Neuronal stem cell (in vitro differentiated cells): Measurements from ENCODE around the gene SYNDIG1.

Experiments used
- DNase-seq: peaks from one replicate; pipeline ENCODE4 v3.0.0-alpha.2; 2013; ENCODE audit warnings: low spot score
- H2AFZ ChIP-seq: one replicate; pipeline ENCODE4 v1.6.1; 2013; ENCODE audit warnings: mild to moderate bottlenecking, low read length, inconsistent platforms
- H2AK5ac ChIP-seq: 2 replicates; pipeline ENCODE4 v1.6.1; 2013; ENCODE audit warnings: low read depth, mild to moderate bottlenecking, inconsistent platforms, low read length, moderate library complexity, mixed read lengths
- H2BK120ac ChIP-seq: 2 replicates; pipeline ENCODE4 v1.6.1; 2013; ENCODE audit warnings: low read depth, mild to moderate bottlenecking, inconsistent platforms, low read length, moderate library complexity, mixed read lengths
- H2BK12ac ChIP-seq: one replicate; pipeline ENCODE4 v1.6.1; 2013; ENCODE audit warnings: low read length, inconsistent platforms
- H2BK15ac ChIP-seq: 2 replicates; pipeline ENCODE4 v1.6.1; 2013; ENCODE audit warnings: mild to moderate bottlenecking, low read length, inconsistent platforms, mixed read lengths
- H2BK5ac ChIP-seq: one replicate; pipeline ENCODE4 v1.6.1; 2013; ENCODE audit warnings: inconsistent platforms, mild to moderate bottlenecking, low read length, moderate library complexity
- H3K14ac ChIP-seq: one replicate; pipeline ENCODE4 v1.6.1; 2013; ENCODE audit warnings: low read length, inconsistent platforms
- H3K18ac ChIP-seq: 2 replicates; pipeline ENCODE4 v1.6.1; 2013; ENCODE audit warnings: low read length, inconsistent platforms
- H3K23ac ChIP-seq: 2 replicates; pipeline ENCODE4 v1.6.1; 2013; ENCODE audit warnings: low read depth, mild to moderate bottlenecking, mixed read lengths, low read length, inconsistent platforms; ENCODE audit not compliant: poor library complexity
- H3K27ac ChIP-seq: replicated peaks from 3 replicates; pipeline ENCODE4 v1.5.1; 2013; ENCODE audit warnings: low read length, inconsistent platforms
- H3K27me3 ChIP-seq, 3 experiments: 2 replicates each; pipeline ENCODE4 v1.6.1; 2013; ENCODE audit warnings: low read length in 3 of 3, mild to moderate bottlenecking in 2 of 3, inconsistent platforms in 1 of 3, low read depth in 1 of 3, mixed read lengths in 1 of 3, moderate library complexity in 1 of 3; ENCODE audit not compliant: control insufficient read depth in 3 of 3, insufficient read depth in 3 of 3
- H3K36me3 ChIP-seq, 2 donors: replicated peaks in 1 of 2; 2 replicates each; pipeline ENCODE4 v1.6.1; 2013; ENCODE audit warnings: low read length in 2 of 2; ENCODE audit not compliant: control insufficient read depth in 2 of 2, insufficient read depth in 2 of 2
- H3K4ac ChIP-seq: 2 replicates; pipeline ENCODE4 v1.6.1; 2013; ENCODE audit warnings: inconsistent platforms, mild to moderate bottlenecking, low read length, moderate library complexity
- H3K4me1 ChIP-seq, 2 donors: 1 replicate in 1 of 2; 2 replicates in 1 of 2; pipeline ENCODE4 v1.6.1; 2013; ENCODE audit warnings: low read length in 2 of 2, low read depth in 1 of 2; ENCODE audit not compliant: control insufficient read depth in 2 of 2, insufficient read depth in 1 of 2
- H3K4me2 ChIP-seq: one replicate; pipeline ENCODE4 v1.6.1; 2013; ENCODE audit warnings: mild to moderate bottlenecking, low read length, inconsistent platforms; ENCODE audit not compliant: insufficient read depth, poor library complexity, severe bottlenecking
- H3K4me3 ChIP-seq, 2 donors: 2 replicates each; pipeline ENCODE4 v1.5.1; 2013; ENCODE audit warnings: low read length in 2 of 2, mild to moderate bottlenecking in 2 of 2, inconsistent platforms in 1 of 2, moderate library complexity in 1 of 2
- H3K79me1 ChIP-seq: one replicate; pipeline ENCODE4 v1.6.1; 2013; ENCODE audit warnings: low read depth, mild to moderate bottlenecking, inconsistent platforms, low read length, moderate library complexity
- H3K9ac ChIP-seq: one replicate; pipeline ENCODE4 v1.6.1; 2013; ENCODE audit warnings: mild to moderate bottlenecking, low read depth, low read length, inconsistent platforms; ENCODE audit not compliant: poor library complexity
- H3K9me3 ChIP-seq, 2 donors: replicated peaks in 1 of 2; 2 replicates each; pipeline versions ENCODE3 to v1.6.1; 2013; ENCODE audit warnings: low read length in 2 of 2, mild to moderate bottlenecking in 2 of 2, inconsistent platforms in 1 of 2, low read depth in 1 of 2, mixed read lengths in 1 of 2, moderate library complexity in 1 of 2; ENCODE audit not compliant: control insufficient read depth in 2 of 2, insufficient read depth in 1 of 2
- H4K8ac ChIP-seq: one replicate; pipeline ENCODE4 v1.6.1; 2013; ENCODE audit warnings: low read depth, mild to moderate bottlenecking, inconsistent platforms, low read length, moderate library complexity
- H4K91ac ChIP-seq: one replicate; pipeline ENCODE4 v1.6.1; 2013; ENCODE audit warnings: low read length, low read depth, mild to moderate bottlenecking, inconsistent platforms; ENCODE audit not compliant: poor library complexity
- WGBS, 2 donors: extraction: QIAGEN DNeasy Blood & Tissue Kit; methylation state at CpG; one replicate each; pipeline ENCODE4 v1.1.7; 2013; ENCODE audit warnings: missing lambda C conversion rate in 2 of 2, mixed read lengths in 1 of 2; ENCODE audit not compliant: insufficient read length in 2 of 2, insufficient replicate concordance in 1 of 2; ENCODE audit errors: extremely low coverage in 2 of 2; 5-methylcytosine and 5-hydroxymethylcytosine counted together

Gene SYNDIG1

GRCh38 chr20:24662322-24662721, 192.9 kb downstream of the SYNDIG1 start:
- Histone ChIP-seq H3K14ac (no peak overlapping the region), H3K4me1 (peaks cover 4 to 5% of the 10 kb centered on the region in 2 donors), H3K9me3 (no peaks in the 10 kb centered on the region), H2BK120ac (no peak overlapping the region), H3K27ac (no peak overlapping the region), H3K18ac (no peak overlapping the region), H3K4ac (no peak overlapping the region), H3K4me2 (no peak overlapping the region), H3K79me1 (no peaks in the 10 kb centered on the region), H3K9ac (no peak overlapping the region), H3K23ac (no peak overlapping the region), H3K27me3 (no peaks in the 10 kb centered on the region), H2BK5ac (no peak overlapping the region), H3K4me3 (no peak overlapping the region), H2AK5ac (no peak overlapping the region), H2BK15ac (no peak overlapping the region), H2AFZ (no peak overlapping the region), H4K8ac (no peak overlapping the region), H4K91ac (no peak overlapping the region), H3K36me3 (no peaks in the 10 kb centered on the region), H2BK12ac (no peak overlapping the region)
- WGBS, 2 donors = no CpG with 5 or more reads among the region's 8 CpGs
- no peak for DNase-seq

- H2BK12ac ChIP-seq = no peak overlapping the region
- H3K18ac ChIP-seq = no peak overlapping the region
- DNase-seq = no peak
- no peak overlapping the region for H2BK120ac ChIP-seq
- no peak overlapping the region for H2AFZ ChIP-seq
- H3K4me3 ChIP-seq = no peak overlapping the region
- no peaks in the 10 kb centered on the region for H3K36me3 ChIP-seq
- no peak overlapping the region for H3K9ac ChIP-seq
- H4K8ac ChIP-seq = no peak overlapping the region
- no peaks in the 10 kb centered on the region for H3K79me1 ChIP-seq
- H3K4me2 ChIP-seq = no peak overlapping the region
- H3K9me3 ChIP-seq = no peaks in the 10 kb centered on the region
- no peak overlapping the region for H2BK5ac ChIP-seq
- H2AK5ac ChIP-seq = no peak overlapping the region
- H3K4me1 ChIP-seq = peaks cover 4 to 5% of the 10 kb centered on the region in 2 donors
- H3K23ac ChIP-seq = no peak overlapping the region
- no CpG with 5 or more reads among the region's 11 CpGs for WGBS, 2 donors
- peak overlapping the region; percentile 32 for H4K91ac ChIP-seq
- H3K27me3 ChIP-seq = no peaks in the 10 kb centered on the region
- no peak overlapping the region for H3K14ac ChIP-seq
- H3K4ac ChIP-seq = no peak overlapping the region
- no peak overlapping the region for H2BK15ac ChIP-seq
- H3K27ac ChIP-seq = no peak overlapping the region
Observed at GRCh38 chr20:24662752-24663365, 193.4 kb downstream of the SYNDIG1 start.

- no peaks in the 10 kb centered on the region for H3K27me3 ChIP-seq
- no peak overlapping the region for H4K8ac ChIP-seq
- peaks cover 4 to 5% of the 10 kb centered on the region in 2 donors for H3K4me1 ChIP-seq
- H3K4ac ChIP-seq = no peak overlapping the region
- H3K14ac ChIP-seq = no peak overlapping the region
- H2BK12ac ChIP-seq = no peak overlapping the region
- no peak overlapping the region for H2BK5ac ChIP-seq
- no CpG with 5 or more reads among the region's 6 CpGs for WGBS, 2 donors
- DNase-seq = no peak
- H3K23ac ChIP-seq = no peak overlapping the region
- H2BK15ac ChIP-seq = no peak overlapping the region
- no peak overlapping the region for H2AFZ ChIP-seq
- H4K91ac ChIP-seq = no peak overlapping the region
- H3K36me3 ChIP-seq = no peaks in the 10 kb centered on the region
- H2AK5ac ChIP-seq = no peak overlapping the region
- no peaks in the 10 kb centered on the region for H3K79me1 ChIP-seq
- H3K4me3 ChIP-seq = no peak overlapping the region
- no peak overlapping the region for H2BK120ac ChIP-seq
- H3K4me2 ChIP-seq = no peak overlapping the region
- no peak overlapping the region for H3K9ac ChIP-seq
- no peak overlapping the region for H3K18ac ChIP-seq
- no peak overlapping the region for H3K27ac ChIP-seq
- no peaks in the 10 kb centered on the region for H3K9me3 ChIP-seq
Observed at GRCh38 chr20:24663496-24663895, 194.1 kb downstream of the SYNDIG1 start.

GRCh38 chr20:24664266-24664986, 195.0 kb downstream of the SYNDIG1 start:
- no peak overlapping the region for H3K14ac ChIP-seq
- no peak overlapping the region for H2BK5ac ChIP-seq
- H2BK15ac ChIP-seq = no peak overlapping the region
- H3K9me3 ChIP-seq = no peaks in the 10 kb centered on the region
- H3K4ac ChIP-seq = no peak overlapping the region
- no peak overlapping the region for H2AFZ ChIP-seq
- no peak overlapping the region for H3K4me2 ChIP-seq
- no peak overlapping the region for H4K91ac ChIP-seq
- no peak overlapping the region for H3K9ac ChIP-seq
- no peak overlapping the region for H2AK5ac ChIP-seq
- H3K4me1 ChIP-seq = peaks cover 4 to 5% of the 10 kb centered on the region in 2 donors
- H3K36me3 ChIP-seq = no peaks in the 10 kb centered on the region
- no peak overlapping the region for H2BK12ac ChIP-seq
- no peak overlapping the region for H3K23ac ChIP-seq
- no peaks in the 10 kb centered on the region for H3K79me1 ChIP-seq
- H4K8ac ChIP-seq = no peak overlapping the region
- DNase-seq = no peak
- no CpG with 5 or more reads among the region's 16 CpGs for WGBS, 2 donors
- H3K27me3 ChIP-seq = no peaks in the 10 kb centered on the region
- H3K18ac ChIP-seq = no peak overlapping the region
- H3K27ac ChIP-seq = no peak overlapping the region
- no peak overlapping the region for H2BK120ac ChIP-seq
- no peak overlapping the region for H3K4me3 ChIP-seq
